Measurements from ENCODE around the gene WDR6.

DNA sequence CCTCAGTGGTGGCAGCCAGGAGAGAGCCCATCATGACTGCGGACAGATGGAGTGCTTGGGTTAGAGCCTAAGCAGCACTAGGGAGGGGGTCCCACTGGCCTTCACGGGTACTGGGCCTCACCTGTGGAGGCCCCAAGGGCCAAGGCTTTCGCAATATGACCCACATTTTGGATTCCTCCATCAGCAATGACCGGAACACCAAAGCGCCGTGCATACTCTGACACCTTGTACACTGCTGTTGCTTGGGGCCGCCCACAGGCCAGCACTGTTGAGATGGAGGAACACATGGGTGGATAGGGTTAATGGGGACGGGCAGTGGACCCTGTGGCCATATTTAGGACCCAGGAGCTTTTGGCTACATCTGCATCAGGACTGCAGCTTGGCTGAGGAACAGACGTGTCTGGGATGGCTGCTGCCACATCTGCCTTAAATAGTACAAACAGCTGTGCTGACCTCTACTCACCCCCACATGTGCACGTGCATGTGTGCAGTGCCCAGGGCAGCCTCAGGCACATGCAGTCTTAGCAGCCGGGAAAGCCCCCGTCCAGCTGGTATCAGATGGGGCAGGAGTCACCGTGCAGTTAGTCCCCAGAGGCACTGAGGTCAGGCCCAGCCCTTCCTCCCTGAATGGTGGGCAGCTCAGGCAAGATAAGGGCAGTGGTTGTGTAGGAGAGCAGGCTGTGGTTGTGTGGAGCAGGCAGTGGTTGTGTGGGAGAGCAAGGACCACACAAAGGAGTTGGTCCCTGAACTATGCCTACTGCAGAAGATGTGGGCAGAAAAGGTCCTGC, 18.0 kb downstream of the WDR6 start:
- TF ChIP-seq, protein P1, sequence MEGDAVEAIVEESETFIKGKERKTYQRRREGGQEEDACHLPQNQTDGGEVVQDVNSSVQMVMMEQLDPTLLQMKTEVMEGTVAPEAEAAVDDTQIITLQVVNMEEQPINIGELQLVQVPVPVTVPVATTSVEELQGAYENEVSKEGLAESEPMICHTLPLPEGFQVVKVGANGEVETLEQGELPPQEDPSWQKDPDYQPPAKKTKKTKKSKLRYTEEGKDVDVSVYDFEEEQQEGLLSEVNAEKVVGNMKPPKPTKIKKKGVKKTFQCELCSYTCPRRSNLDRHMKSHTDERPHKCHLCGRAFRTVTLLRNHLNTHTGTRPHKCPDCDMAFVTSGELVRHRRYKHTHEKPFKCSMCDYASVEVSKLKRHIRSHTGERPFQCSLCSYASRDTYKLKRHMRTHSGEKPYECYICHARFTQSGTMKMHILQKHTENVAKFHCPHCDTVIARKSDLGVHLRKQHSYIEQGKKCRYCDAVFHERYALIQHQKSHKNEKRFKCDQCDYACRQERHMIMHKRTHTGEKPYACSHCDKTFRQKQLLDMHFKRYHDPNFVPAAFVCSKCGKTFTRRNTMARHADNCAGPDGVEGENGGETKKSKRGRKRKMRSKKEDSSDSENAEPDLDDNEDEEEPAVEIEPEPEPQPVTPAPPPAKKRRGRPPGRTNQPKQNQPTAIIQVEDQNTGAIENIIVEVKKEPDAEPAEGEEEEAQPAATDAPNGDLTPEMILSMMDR (IDR thresholded peaks at IDR 0.05 in 2 of 3, conservative IDR thresholded peaks at IDR 0.05 in 1 of 3; ENCODE audit: control insufficient read depth in 2 of 3, extremely low read depth in 1 of 3, insufficient read depth in 1 of 3, low read depth in 3 of 3, low read length in 3 of 3): no peak
- no peak for TF ChIP-seq SUPT20H (IDR thresholded peaks at IDR 0.05; ENCODE audit: borderline replicate concordance, control insufficient read depth, low read depth, low read length)
- TF ChIP-seq BRCA1 (IDR thresholded peaks at IDR 0.05; ENCODE audit: low read depth, low read length): no peak
- TF ChIP-seq SMAD1 (IDR thresholded peaks at IDR 0.05; ENCODE audit: low read depth, partially characterized antibody): no peak
- no peak for TF ChIP-seq POLR2A (IDR thresholded peaks at IDR 0.05; ENCODE audit: low read depth, low read length)
- no peak for TF ChIP-seq NR2C1 (IDR thresholded peaks at IDR 0.05)
